GM19351 (cell line): ENCODE results near the gene HTT.

Experiments used
- ATAC-seq: cut with Tn5 transposase; IDR thresholded peaks from one replicate; pipeline ENCODE4 v1.9.1; 2021; ENCODE audit warnings: mild to moderate bottlenecking, moderate library complexity; ENCODE audit not compliant: unreplicated experiment

Gene HTT

DNA sequence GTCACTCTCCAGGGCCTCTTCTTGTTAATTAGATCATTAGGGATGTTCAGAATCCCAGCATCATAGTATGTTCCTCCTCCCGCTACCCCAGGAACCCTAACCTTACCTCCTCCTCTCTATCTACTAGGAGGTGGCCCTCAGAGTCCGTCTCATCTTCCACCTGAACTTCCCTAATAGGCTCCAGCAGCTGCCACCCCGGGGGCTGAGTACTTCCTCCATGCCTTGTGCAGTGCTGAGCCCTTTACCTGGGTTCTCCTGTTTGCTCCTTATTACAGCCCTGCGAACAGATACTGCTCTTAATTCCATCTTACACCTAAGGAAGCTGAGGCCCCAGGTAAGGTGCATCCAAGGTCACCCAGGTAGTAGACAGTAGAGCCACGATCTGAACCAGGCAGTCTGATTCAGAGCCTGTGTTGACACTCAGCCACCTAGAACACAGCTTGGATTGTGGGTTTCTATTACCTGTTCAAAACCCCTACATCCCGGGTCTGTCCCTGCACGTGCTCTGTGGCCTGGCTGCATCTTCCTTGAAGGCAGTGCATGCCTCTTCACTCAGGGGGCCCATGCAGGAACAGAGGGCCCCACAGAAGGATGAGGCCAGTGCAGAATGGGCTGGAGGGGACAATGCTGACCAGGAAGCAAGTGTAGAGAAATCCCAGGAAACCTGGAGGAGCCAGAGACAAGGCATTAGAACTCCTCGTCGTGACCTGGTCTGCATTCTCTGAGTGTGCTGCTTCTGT, 123.1 kb downstream of the HTT start:
- ATAC-seq: no peak

DNA sequence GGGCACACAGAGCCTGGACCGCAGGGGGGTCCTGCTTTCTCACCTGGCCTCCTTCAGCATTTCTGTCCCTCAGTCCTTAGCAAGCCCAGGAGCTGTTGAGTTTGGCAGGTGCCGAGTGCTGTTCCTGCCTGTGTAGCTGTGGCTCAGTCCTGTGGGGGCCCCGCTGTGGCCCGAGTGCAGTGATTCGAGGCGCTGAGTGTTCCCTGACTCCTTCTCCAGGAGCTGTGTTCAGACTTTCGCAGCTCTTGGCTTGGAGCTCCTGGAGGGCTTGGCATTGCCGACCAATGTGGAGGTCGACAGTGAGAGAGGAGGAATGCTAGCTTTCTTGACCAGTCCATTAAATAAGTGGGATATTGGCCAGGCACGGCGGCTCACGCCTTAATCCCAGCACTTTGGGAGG, 124.4 kb downstream of the HTT start:
- ATAC-seq: no peak

DNA sequence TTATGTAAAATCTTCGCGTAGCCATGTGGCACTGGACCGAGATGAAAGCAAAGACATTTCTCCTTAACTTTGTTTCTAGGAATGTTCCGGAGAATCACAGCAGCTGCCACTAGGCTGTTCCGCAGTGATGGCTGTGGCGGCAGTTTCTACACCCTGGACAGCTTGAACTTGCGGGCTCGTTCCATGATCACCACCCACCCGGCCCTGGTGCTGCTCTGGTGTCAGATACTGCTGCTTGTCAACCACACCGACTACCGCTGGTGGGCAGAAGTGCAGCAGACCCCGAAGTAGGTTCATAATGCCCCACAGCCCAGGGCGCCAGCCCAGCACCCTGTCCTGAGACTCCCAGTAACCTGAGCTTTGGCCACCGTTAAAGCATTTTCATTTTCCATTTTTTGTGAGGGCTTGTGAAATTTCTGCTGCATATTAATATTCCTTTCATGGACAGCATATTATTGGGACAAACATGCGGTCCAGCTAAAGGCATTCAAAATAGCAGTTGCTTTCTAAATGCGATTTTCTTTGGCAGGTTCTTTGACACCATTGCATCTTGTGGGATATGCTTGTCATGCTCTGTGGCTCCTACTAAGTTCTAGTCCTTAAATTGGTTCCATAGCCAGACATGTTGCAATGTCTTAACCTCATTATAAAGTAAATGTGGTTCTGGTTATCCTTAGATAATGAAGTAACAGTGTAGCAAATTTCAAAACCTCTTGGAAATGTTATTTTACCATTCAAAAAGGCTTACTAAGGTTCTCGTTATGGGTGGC, 125.4 kb downstream of the HTT start:
- ATAC-seq: no peak

DNA sequence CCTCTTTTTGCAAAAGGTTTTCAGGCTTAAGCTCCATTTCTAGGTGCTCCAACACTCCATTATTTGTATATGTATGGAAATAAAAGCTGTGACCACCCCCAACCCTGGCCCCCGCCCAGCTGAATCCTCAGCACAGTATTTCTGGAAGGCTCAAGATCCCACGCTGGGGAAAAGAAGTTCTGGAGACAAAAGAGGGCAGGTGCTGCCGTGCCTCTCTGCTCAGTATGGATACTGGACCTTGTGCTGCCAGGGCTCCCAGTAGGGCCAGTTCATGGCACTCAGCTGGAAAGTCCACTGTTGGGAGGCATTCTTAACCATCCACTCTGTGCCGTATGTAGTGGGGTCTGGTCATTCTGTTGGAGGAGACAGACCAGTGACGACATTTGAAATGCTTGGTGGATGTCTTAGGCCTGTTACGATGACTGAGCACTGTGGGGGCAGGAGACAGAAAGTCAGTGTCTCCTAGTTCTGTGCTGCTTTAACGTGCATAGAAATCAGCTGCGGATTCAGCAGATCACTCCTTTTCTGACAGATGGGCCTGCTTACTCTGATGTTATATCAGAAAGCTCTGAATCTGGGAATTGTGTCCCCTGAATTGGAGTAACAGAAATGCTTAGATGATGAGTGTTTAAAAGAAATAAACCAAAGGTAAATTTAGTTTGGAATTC, 126.1 kb downstream of the HTT start:
- no peak for ATAC-seq

DNA sequence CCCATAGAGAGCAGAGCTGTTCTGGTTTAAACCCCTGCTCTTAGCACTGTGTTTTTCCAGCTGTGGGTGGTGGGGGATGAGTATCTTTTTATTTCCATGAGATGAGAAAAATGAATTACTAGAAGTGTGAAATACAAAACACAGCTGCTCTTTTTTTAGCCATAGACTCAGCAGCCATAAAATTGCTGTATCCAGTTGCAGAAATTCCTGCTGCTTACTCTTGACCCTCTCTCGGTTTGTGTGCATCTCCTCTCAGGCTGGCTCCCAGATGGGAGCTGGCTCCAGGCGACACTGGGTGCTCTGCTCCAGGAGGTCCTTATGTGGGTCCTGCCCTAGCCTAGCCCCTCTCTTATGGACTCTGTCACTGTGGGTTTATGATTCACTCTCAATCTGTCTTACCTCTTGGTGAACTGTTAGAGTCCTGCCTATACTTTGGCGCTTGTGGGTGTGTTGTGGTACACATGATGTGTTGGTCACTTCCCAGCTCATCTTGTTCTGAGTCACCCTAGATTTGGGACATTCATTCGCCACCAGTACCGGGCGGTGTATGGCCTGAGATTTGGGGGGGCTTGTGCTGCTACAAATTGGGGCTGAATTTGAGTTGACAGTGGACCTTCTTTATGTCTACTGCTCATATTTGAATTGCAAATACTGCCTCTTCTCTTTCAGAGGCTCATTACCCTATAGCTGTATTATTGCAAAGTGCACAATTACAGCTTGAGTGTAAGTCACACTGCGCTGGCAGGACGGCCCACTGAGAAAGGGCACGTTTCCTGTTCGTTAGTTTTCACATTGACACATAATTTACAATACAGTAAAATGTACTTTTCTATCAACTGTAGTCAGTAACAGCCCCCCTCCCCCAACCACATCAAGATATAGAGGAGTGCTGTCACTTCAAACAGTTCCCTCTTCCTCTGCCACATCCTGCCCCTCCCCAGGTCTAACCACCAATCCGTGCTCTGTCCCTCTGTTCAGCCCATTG, 127.5 kb downstream of the HTT start:
- ATAC-seq: peak; percentile 73

DNA sequence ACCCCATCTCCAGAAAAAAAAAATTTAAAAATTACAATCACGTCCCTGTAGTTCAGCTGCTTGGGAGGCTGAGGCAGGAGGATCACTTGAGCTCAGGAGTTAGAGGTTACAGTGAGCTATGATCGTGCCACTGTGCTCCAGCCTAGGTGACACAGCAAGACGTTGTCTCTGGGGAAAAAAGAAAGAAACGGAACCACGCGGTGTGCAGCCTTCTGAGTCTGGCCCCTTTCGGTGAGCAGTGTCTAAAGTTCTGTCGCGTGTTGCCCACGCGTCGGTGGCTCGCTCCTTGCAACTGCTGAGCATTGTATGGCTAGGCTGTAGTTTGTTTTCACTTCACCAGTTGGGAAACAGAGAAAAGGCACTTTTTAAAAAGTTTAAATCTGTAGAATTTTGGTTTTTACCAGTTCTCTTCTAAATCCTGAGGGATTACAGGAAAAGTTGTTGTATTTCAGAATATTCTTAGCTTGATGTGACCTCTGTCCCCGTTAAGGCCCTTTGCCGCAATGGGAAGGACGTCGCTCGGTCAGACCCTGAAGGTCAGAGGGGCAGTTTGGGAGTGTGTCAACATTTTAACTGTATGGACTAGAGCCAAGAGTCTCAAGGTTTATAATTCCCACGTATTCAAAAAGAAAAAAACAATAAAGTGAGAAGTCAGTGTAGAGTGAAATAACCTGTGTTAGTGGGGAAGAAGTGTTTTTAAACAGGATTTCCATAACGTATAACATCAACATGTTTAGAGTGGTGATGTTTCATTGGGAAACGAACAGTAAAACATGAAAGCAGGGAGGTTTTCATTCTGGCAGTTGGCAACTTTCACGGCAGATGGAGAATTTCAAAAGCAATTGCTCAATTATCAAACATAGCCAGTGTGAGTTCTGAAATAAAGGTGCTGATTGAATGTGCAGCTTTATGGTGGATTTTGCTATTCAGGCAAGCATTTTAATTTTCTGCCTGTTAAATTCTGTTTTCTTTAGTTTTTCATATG, 128.6 kb downstream of the HTT start:
- ATAC-seq: no peak

DNA sequence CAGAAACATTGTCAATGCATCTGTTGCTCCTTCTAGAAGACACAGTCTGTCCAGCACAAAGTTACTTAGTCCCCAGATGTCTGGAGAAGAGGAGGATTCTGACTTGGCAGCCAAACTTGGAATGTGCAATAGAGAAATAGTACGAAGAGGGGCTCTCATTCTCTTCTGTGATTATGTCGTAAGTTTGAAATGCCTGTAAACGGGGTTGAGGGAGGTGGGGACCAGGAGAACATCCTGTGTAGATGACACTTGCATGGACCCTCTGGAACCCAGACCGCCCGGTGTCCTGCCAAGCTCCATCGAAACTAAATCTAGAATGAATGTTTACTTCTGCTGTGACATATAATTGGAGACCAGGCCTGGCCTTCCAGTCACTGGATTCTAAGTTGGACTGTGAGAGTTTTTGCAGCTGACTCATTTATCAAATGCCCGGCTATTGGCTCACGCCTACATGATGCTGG, 129.5 kb downstream of the HTT start:
- ATAC-seq: no peak

DNA sequence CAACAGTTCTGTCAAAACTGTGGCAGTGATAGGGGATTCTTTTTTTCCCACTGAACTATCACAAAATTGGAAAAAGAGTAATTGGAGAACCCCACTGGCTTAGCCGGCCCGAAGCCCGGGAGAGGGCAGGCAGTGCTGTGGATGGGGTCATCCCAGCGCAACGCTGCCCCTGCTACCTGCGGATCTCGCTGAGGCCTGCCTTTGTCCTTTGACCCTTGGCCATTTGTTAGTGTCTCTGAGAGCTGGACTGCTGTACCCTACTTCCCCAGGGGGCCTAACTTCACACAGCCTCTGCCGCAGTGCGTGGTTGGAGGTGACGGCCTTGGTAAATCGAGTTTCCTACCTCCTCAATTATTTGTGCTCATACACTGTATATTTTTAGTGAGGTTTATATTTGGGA, 131.5 kb downstream of the HTT start:
- ATAC-seq: no peak

DNA sequence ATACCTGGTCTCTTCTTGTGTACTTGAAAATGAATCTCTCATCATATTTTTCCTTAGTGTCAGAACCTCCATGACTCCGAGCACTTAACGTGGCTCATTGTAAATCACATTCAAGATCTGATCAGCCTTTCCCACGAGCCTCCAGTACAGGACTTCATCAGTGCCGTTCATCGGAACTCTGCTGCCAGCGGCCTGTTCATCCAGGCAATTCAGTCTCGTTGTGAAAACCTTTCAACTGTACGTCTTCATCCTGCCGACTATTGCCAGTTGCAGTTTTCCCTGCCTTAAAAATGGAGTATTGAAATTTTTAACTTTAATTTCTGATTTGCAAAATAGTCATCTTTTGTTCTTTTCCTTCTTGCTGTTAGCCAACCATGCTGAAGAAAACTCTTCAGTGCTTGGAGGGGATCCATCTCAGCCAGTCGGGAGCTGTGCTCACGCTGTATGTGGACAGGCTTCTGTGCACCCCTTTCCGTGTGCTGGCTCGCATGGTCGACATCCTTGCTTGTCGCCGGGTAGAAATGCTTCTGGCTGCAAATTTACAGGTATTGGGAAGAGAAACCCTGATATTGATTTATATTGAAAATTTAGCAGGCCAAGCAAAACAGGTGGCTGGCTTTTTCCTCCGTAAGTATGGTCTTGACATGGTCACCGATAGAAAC, 132.1 kb downstream of the HTT start:
- no peak for ATAC-seq

DNA sequence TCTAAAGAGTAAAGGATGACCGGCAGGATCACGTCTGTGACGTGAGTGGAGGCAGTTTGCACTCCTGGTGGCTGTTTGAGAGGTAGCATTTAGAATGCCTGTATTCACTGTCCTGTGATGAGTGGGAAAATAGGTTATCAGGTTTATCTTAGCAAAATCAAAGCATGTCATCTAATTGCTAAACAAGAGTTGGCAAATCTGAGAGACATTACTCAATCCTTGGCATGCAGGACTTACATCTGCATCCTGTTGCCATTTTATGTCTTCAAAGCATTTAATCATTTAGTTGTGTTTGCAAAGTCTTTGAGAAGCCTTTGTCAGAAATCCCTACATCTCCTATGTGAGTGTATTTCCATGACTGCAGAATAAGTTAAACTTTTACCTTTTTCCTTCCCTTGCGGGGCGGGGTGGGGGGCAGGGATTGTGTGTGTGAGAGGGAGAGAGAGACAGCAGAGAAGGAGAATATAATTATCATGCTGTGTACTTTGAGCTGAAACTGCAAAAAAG, 133.1 kb downstream of the HTT start:
- ATAC-seq: no peak

DNA sequence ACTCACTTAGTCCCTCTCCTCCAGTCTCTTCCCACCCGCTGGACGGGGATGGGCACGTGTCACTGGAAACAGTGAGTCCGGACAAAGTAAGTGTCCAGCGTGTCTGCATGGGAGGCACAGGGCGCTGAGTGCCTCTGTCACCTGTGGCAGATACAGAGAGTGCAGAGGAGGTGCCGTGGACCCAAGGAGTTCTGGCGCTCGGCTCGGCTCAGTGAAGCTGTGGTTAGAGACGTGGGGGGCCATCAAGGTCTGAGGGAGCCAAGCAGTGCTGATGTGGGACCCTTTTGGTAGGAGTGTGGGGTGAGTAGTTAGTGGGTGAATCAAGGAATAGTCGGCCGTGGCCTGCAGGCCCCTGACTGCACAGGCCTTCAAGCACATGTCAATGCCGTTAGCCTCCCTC, 134.3 kb downstream of the HTT start:
- no peak for ATAC-seq

DNA sequence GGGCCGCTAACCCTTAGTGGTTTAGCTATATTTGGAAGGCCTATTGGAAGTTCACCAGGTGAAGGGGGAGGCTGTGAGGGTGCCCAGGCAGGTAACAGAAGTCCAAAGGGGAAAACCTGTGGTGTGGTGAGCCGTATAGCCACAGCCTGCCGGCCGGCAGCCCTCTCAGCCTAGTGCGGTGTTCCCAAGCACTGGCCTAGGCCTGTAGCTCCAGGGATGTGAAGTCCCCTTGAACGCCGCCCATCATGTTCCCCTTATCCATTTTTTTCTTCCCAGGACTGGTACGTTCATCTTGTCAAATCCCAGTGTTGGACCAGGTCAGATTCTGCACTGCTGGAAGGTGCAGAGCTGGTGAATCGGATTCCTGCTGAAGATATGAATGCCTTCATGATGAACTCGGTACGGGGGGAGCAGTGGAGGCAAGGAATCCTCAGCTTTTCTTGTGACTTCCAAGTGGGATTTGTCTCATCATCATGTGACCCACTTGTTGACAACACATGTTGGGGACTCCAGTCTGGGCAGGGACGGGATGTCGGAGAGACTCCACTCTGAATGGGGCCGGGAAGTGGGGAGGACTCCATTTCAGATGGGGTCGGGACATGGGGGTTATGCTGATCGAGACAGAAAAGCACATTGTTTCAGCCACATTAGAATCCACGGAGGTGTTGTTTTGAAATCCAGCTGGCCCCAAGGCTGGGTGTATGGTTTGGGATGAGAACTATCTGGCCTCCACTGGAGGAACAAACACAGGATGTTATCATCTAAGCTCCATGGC, 135.3 kb downstream of the HTT start:
- ATAC-seq: no peak

DNA sequence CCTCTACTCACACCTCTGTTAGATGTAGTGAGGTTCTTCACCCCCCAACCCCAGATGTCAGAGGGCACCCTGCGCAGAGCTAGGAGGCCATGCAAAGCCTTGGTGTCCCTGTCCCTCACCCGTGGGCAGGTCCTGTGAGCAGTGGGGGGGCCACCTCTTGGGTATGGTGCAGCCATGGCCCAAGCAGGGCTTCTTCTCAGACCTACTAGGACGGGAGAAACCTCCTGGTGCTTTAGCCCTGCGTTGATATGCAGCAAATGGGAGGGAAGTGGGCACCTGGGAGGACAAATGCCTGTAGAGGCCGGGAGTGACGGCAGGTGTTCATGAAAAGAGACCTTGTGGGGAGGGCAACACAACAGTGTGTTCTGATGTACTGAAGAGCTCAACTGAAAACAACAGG, 136.0 kb downstream of the HTT start:
- ATAC-seq: no peak

DNA sequence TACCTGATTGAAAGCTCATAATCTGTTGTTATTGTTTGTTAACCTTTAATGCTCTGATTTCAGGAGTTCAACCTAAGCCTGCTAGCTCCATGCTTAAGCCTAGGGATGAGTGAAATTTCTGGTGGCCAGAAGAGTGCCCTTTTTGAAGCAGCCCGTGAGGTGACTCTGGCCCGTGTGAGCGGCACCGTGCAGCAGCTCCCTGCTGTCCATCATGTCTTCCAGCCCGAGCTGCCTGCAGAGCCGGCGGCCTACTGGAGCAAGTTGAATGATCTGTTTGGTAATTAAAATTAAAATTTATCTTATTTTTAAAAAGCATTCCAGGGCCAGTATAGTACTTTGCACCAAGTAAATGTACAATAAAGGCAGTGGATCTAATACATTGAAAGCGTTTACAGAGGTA, 137.4 kb downstream of the HTT start:
- ATAC-seq: no peak

DNA sequence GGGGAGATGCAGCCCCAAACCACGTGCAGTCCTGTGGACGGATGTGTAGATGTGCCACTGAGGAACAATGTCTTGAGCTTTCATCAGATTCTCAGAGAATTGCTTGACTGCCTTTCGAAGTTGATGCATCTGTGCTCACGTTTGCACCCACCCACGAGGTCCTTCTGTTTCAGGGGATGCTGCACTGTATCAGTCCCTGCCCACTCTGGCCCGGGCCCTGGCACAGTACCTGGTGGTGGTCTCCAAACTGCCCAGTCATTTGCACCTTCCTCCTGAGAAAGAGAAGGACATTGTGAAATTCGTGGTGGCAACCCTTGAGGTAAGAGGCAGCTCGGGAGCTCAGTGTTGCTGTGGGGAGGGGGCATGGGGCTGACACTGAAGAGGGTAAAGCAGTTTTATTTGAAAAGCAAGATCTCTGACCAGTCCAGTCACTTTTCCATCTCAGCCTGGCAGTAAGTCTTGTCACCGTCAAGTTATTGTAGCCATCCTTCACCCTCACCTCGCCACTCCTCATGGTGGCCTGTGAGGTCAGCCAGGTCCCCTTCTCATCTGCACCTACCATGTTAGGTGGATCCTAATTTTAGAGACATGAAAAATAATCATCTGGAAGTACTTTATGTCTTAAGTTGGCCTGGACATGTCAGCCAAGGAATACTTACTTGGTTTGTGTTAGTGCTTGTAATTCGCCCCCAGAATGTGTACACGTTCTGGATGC, 138.1 kb downstream of the HTT start:
- ATAC-seq: no peak

DNA sequence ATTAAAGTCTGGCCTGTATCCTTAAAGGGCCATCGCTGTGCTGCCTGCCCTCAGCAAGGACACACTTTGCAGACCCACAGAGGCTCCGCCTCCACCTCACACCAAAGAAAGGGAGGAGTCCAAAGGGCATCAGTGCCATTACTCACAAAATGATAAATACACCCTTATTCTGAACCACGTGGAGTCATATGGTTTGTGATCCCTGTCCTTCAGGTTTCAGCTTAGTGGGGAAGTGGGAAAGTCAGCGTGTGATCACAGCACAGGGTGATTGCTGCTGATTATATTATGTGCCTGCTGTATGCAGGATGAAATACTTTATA, 138.6 kb downstream of the HTT start:
- no peak for ATAC-seq

DNA sequence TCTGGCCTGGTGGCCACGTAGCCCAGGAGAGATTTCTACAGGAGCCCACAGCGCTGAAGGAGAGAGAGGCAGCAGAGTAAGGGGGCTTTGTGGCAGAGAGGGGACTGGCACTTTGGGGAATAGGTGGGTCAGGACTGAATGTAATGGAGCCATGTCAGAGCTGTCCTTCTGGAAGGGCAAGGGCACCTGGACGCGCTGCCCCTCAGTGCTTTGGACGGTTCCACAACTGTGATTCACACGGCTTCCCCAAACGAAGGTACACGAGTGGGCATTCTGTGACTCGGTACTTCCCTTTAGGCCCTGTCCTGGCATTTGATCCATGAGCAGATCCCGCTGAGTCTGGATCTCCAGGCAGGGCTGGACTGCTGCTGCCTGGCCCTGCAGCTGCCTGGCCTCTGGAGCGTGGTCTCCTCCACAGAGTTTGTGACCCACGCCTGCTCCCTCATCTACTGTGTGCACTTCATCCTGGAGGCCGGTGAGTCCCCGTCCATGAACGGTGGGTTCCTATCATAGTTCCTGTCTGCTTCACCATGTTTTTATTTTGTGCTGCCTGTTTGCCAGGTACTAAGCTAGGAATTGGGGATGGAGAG, 139.3 kb downstream of the HTT start:
- no peak for ATAC-seq
